ENCODE data around the gene CRISPLD2.

Gene CRISPLD2

GRCh38 chr16:84780063-84780462 is 39.7 kb upstream of the CRISPLD2 start:
- no peak for TF ChIP-seq CTCF (conservative IDR thresholded peaks at IDR 0.05; ENCODE audit: low read length)
- no peak for DNase-seq (ENCODE audit: low read depth)
- no peak overlapping the region for H3K4me3 ChIP-seq (ENCODE audit: low read length)

GRCh38 chr16:84780544-84781376 is 39.0 kb upstream of the CRISPLD2 start:
- TF ChIP-seq CTCF (conservative IDR thresholded peaks at IDR 0.05; ENCODE audit: low read length): no peak
- no peak overlapping the region for H3K4me3 ChIP-seq (ENCODE audit: low read length)
- no peak for DNase-seq (ENCODE audit: low read depth)

- no peak for TF ChIP-seq CTCF (conservative IDR thresholded peaks at IDR 0.05; ENCODE audit: low read length)
- DNase-seq (ENCODE audit: low read depth): no peak
- H3K4me3 ChIP-seq (ENCODE audit: low read length): no peak overlapping the region
These were observed 36.9 kb upstream of the CRISPLD2 start for GRCh38 chr16:84782846-84783245.

- TF ChIP-seq CTCF (conservative IDR thresholded peaks at IDR 0.05; ENCODE audit: low read length): no peak
- no peak overlapping the region for H3K4me3 ChIP-seq (ENCODE audit: low read length)
- peak; percentile 43 for DNase-seq (ENCODE audit: low read depth)
These were observed 33.8 kb upstream of the CRISPLD2 start for GRCh38 chr16:84785843-84786581.

- no peak overlapping the region for H3K4me3 ChIP-seq (ENCODE audit: low read length)
- DNase-seq (ENCODE audit: low read depth): no peak
- TF ChIP-seq CTCF (conservative IDR thresholded peaks at IDR 0.05; ENCODE audit: low read length): no peak
These were observed 33.1 kb upstream of the CRISPLD2 start for GRCh38 chr16:84786605-84787262.

GRCh38 chr16:84787263-84787622 is 32.5 kb upstream of the CRISPLD2 start:
- no peak for DNase-seq (ENCODE audit: low read depth)
- no peak overlapping the region for H3K4me3 ChIP-seq (ENCODE audit: low read length)
- TF ChIP-seq CTCF (conservative IDR thresholded peaks at IDR 0.05; ENCODE audit: low read length): no peak
